A673 (cell line): ENCODE data around the gene ZNF300.

ENCODE experiments used
- EZH2 ChIP-seq: fragments of 200-600 bp; sonication (generic); IDR thresholded peaks from 2 replicates; pipeline ENCODE4 v1.6.1; 2017; ENCODE audit warnings: borderline replicate concordance, low read depth, mild to moderate bottlenecking, mixed read lengths, antibody characterized with exemption, low read length; ENCODE audit not compliant: poor library complexity, severe bottlenecking
- TF ChIP-seq, protein P1 (sequence below): fragments of 300-800, 200-600 bp; sonication (generic); conservative IDR thresholded peaks from 2 replicates; pipeline ENCODE4 v1.5.1; 2017; ENCODE audit warnings: low read depth, mild to moderate bottlenecking, antibody characterized with exemption, low read length, moderate library complexity, mixed read lengths

DNA sequence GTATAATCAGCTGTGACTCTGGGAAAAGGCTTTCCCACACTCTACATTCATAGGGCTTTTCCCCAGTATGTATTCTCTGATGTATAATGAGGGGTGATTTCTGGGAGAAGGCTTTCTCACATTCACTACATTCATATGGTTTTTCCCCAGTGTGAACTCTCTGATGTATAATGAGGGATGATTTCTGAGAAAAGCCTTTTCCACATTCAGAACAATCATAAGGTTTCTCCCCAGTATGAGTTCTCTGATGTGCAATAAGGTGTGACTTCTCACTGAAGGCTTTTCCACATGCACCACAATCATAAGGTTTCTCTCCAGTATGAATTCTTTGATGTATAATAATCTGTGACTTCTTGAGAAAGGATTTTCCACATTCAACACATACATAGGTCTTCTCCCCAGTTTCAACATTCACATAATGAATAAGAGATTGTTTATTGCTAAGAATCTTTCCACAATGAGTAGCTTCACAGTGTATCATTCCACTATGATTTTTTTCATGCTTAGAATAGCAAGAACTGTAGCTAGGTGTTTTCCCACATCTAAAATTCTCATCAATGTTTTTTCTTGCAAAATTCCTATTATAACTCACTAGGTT, 26.7 kb upstream of the ZNF300 start:
- TF ChIP-seq, protein P1, sequence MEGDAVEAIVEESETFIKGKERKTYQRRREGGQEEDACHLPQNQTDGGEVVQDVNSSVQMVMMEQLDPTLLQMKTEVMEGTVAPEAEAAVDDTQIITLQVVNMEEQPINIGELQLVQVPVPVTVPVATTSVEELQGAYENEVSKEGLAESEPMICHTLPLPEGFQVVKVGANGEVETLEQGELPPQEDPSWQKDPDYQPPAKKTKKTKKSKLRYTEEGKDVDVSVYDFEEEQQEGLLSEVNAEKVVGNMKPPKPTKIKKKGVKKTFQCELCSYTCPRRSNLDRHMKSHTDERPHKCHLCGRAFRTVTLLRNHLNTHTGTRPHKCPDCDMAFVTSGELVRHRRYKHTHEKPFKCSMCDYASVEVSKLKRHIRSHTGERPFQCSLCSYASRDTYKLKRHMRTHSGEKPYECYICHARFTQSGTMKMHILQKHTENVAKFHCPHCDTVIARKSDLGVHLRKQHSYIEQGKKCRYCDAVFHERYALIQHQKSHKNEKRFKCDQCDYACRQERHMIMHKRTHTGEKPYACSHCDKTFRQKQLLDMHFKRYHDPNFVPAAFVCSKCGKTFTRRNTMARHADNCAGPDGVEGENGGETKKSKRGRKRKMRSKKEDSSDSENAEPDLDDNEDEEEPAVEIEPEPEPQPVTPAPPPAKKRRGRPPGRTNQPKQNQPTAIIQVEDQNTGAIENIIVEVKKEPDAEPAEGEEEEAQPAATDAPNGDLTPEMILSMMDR = no peak
- TF ChIP-seq EZH2 = no peak
